ENCODE data around the gene POU4F2. TPM values are rescaled to one million over a fixed set of nuclear protein-coding genes. Genes with fewer than 3 reads are reported as not detected.

The POU4F2 gene
- total and polyA plus RNA-seq, 2 donors (not counting 3 experiments of a cell fraction or from before 2014, with no cell fraction given), result not detected

- H3K4me1 ChIP-seq (ENCODE audit: control insufficient read depth, extremely low read depth, insufficient read depth, low read length), result peaks cover 8% of the 10 kb centered on the region
- H3K27me3 ChIP-seq (ENCODE audit: control insufficient read depth in 2 of 2, insufficient read depth in 2 of 2, low read length in 2 of 2), result peaks cover 60 to 65% of the 10 kb centered on the region in 2 experiments
- H3K27ac ChIP-seq (ENCODE audit: insufficient read depth, low read depth, low read length), result no peak overlapping the region
- H3K9me3 ChIP-seq (replicated peaks; ENCODE audit: control insufficient read depth, insufficient read depth, low read length), result no peaks in the 10 kb centered on the region
- H3K36me3 ChIP-seq (ENCODE audit: control insufficient read depth in 2 of 2, extremely low read depth in 1 of 2, insufficient read depth in 2 of 2, low read length in 2 of 2), result no peaks in the 10 kb centered on the region
- H3K4me3 ChIP-seq (replicated peaks in 1 of 3; ENCODE audit: insufficient read depth in 1 of 3, low read depth in 1 of 3, low read length in 3 of 3), result peak overlapping the region in 2 of 3 experiments; percentile 30 to 61
- DNase-seq (ENCODE audit: low read depth, low spot score) (no peak), FAIRE-seq (no peak)
- TF ChIP-seq POLR2AphosphoS5 (IDR thresholded peaks at IDR 0.05; ENCODE audit: insufficient read depth, low read depth, low read length) (no peak), CTCF (IDR thresholded peaks at IDR 0.05; ENCODE audit: extremely low read depth in 1 of 2, insufficient read depth in 1 of 2, low read depth in 1 of 2, low read length in 2 of 2) (no peak), MYC (IDR thresholded peaks at IDR 0.05; ENCODE audit: low read depth, low read length) (no peak), POLR2A (IDR thresholded peaks at IDR 0.05; ENCODE audit: low read depth, low read length) (no peak), EZH2 (IDR thresholded peaks at IDR 0.05; ENCODE audit: borderline replicate concordance, low read depth, low read length, severe bottlenecking) (no peak), GATA2 (IDR thresholded peaks at IDR 0.05; ENCODE audit: insufficient read depth, insufficient read length, low read depth, low read length) (no peak), MAX (IDR thresholded peaks at IDR 0.05; ENCODE audit: insufficient read depth, insufficient read length) (no peak), FOS (IDR thresholded peaks at IDR 0.05; ENCODE audit: borderline replicate concordance, insufficient read depth, low read length) (no peak), JUN (IDR thresholded peaks at IDR 0.05; ENCODE audit: borderline replicate concordance, insufficient read depth, insufficient read length, low read depth) (no peak)
- no peaks in the 10 kb centered on the region for H3K79me2 ChIP-seq (ENCODE audit: control insufficient read depth, insufficient read depth, low read length)
- intact Hi-C loops (cut with micrococcal nuclease), result loop anchor here (5.0 kb wide), 1 partner anchor 313 kb away; no protein-coding TSS in a partner anchor
- no peak overlapping the region for H3K9ac ChIP-seq (replicated peaks; ENCODE audit: extremely low read depth, insufficient read depth, low read length)
- no peak overlapping the region for H2AFZ ChIP-seq (ENCODE audit: low read depth, low read length)
- H3K4me2 ChIP-seq (ENCODE audit: insufficient read depth, low read length), result peak overlapping the region; percentile 88
- BruUV-seq (replicated peaks), result no TSS peak
- POLR2A ChIA-PET, result no interaction called here
- dilution Hi-C loops (cut with MboI; ENCODE audit: extremely low pct_ligation_motif_present, low sequenced_read_pairs), result no loop called here
- no peaks in the 10 kb centered on the region for H4K20me1 ChIP-seq (replicated peaks; ENCODE audit: control insufficient read depth, extremely low read depth, insufficient read depth, low read length)
- CTCF ChIA-PET, result no interaction called here
- H3K9me1 ChIP-seq (replicated peaks; ENCODE audit: control insufficient read depth, extremely low read depth, insufficient read depth, low read length), result no peaks in the 10 kb centered on the region
Measured at GRCh38 chr4:146655521-146655856, 16.8 kb downstream of the POU4F2 start.
